A549 (cell line): ENCODE data around the gene PPP4R1. TPM values are rescaled to one million over a fixed set of nuclear protein-coding genes. Genes with fewer than 3 reads are reported as not detected.

Experiments used
- ATAC-seq, 2 experiments: fragments of 200-7000 bp in 1 of 2; fragments of >200 bp in 1 of 2; cut with Nextera tagmentation in 1 of 2; cut with Tn5 transposase in 1 of 2; 3 replicates each; pipeline versions ENCODE4 v1.8.0 to v1.9.1; 2018 to 2020; ENCODE audit warnings: mild to moderate bottlenecking in 1 of 2, moderate library complexity in 1 of 2
- CTCF ChIA-PET: fragments of 300-600 bp; sonication (Branson Sonifier 250); formaldehyde crosslinking; extraction: SDS; loops from one replicate; lab custom pipeline; 2021; ENCODE audit warnings: antibody characterized with exemption, inconsistent platforms; lab: Yijun Ruan, JAX
- POLR2A ChIA-PET: fragments of 350-600 bp; formaldehyde crosslinking; extraction: SDS; loops from one replicate; lab custom pipeline; 2021; ENCODE audit warnings: antibody characterized with exemption, inconsistent platforms; lab: Yijun Ruan, JAX
- DNase-seq, 2 experiments: peaks; one replicate each; pipeline versions ENCODE4 v3.0.0 to v3.0.0-alpha.2; 2011 to 2016; ENCODE audit warnings: low read depth in 1 of 2, low spot score in 1 of 2
- FAIRE-seq: peaks from 2 replicates; lab custom pipeline; 2011; peaks lifted over from hg19 to GRCh38; lab: Jason Lieb, UNC
- H3K27ac ChIP-seq, 2 experiments: fragments of >200 bp; sonication (Bioruptor Twin); formaldehyde crosslinking; 3 replicates each; pipeline ENCODE4 v1.5.1; 2016 to 2017
- H3K4me1 ChIP-seq: fragments of >200 bp; sonication (Bioruptor Twin); formaldehyde crosslinking; 3 replicates; pipeline ENCODE4 v1.6.1; 2016
- H3K4me2 ChIP-seq: fragments of >200 bp; sonication (Bioruptor Twin); formaldehyde crosslinking; 3 replicates; pipeline ENCODE4 v1.6.1; 2016
- H3K4me3 ChIP-seq: fragments of >200 bp; sonication (Bioruptor Twin); formaldehyde crosslinking; 3 replicates; pipeline ENCODE4 v1.5.1; 2016
- H3K9me3 ChIP-seq: fragments of >200 bp; sonication (Bioruptor Twin); formaldehyde crosslinking; 3 replicates; pipeline ENCODE4 v1.6.1; 2016
- BHLHE40 ChIP-seq: IDR thresholded peaks from 2 replicates; pipeline ENCODE4 v1.6.1; 2012; ENCODE audit warnings: low read depth, low read length, inconsistent platforms
- CTCF ChIP-seq: fragments of >200 bp; sonication (Bioruptor Twin); formaldehyde crosslinking; IDR thresholded peaks from 3 replicates; pipeline ENCODE4 v1.5.1; 2016
- EP300 ChIP-seq, 2 experiments: fragments of >200 bp; sonication (Bioruptor Twin); formaldehyde crosslinking; IDR thresholded peaks; 2 replicates in 1 of 2; 3 replicates in 1 of 2; pipeline ENCODE4 v1.6.1; 2016 to 2017
- FOSL2 ChIP-seq, 2 experiments: fragments of 450-650 bp in 1 of 2; fragments of >200 bp in 1 of 2; sonication (Bioruptor Twin) in 1 of 2; formaldehyde crosslinking; IDR thresholded peaks; 2 replicates each; pipeline versions ENCODE4 v1.5.0 to v1.6.1; 2016 to 2020; ENCODE audit warnings: mild to moderate bottlenecking in 1 of 2, moderate library complexity in 1 of 2
- FOXS1 ChIP-seq: fragments of 250-450 bp; sonication (Bioruptor Pico); IDR thresholded peaks from 2 replicates; pipeline ENCODE4 v1.5.0; 2020; ENCODE audit warnings: mild to moderate bottlenecking, moderate library complexity
- GATA3 ChIP-seq: IDR thresholded peaks from 2 replicates; pipeline ENCODE4 v1.6.1; 2012; ENCODE audit warnings: borderline replicate concordance
- HOXB13 ChIP-seq: fragments of 250-450 bp; sonication (Bioruptor Pico); IDR thresholded peaks from 2 replicates; pipeline ENCODE4 v1.5.0; 2020; ENCODE audit warnings: low read depth, mild to moderate bottlenecking, moderate library complexity
- HOXB5 ChIP-seq: fragments of 250-450 bp; sonication (Bioruptor Pico); IDR thresholded peaks from 2 replicates; pipeline ENCODE4 v1.5.0; 2020; ENCODE audit warnings: mild to moderate bottlenecking, moderate library complexity
- JUN ChIP-seq, 2 experiments: fragments of >200 bp; sonication (Bioruptor Twin); formaldehyde crosslinking; IDR thresholded peaks; 2 replicates in 1 of 2; 3 replicates in 1 of 2; pipeline ENCODE4 v1.6.1; 2016 to 2017
- JUNB ChIP-seq: fragments of >200 bp; sonication (Bioruptor Twin); formaldehyde crosslinking; IDR thresholded peaks from 2 replicates; pipeline ENCODE4 v1.6.1; 2016
- KDM5A ChIP-seq: fragments of 200-600 bp; sonication (generic); IDR thresholded peaks from 2 replicates; pipeline ENCODE4 v1.6.1; 2016; ENCODE audit warnings: antibody characterized with exemption, mild to moderate bottlenecking
- MAFK ChIP-seq: fragments of 450-650 bp; IDR thresholded peaks from 2 replicates; pipeline ENCODE4 v1.6.1; 2014; ENCODE audit not compliant: partially characterized antibody
- MAX ChIP-seq: IDR thresholded peaks from 2 replicates; pipeline ENCODE4 v1.6.1; 2012
- NFE2L2 ChIP-seq: fragments of 150-350 bp; conservative IDR thresholded peaks from 2 replicates; pipeline ENCODE4 v1.6.1; 2014; ENCODE audit warnings: low read length
- NPAS2 ChIP-seq: fragments of 250-450 bp; sonication (Bioruptor Pico); IDR thresholded peaks from 2 replicates; pipeline ENCODE4 v1.8.0; 2022; ENCODE audit warnings: mild to moderate bottlenecking, moderate library complexity, borderline replicate concordance
- NR3C1 ChIP-seq: fragments of >200 bp; sonication (Bioruptor Twin); formaldehyde crosslinking; IDR thresholded peaks from 3 replicates; pipeline ENCODE4 v1.6.1; 2017
- PBX3 ChIP-seq: IDR thresholded peaks from 2 replicates; pipeline ENCODE4 v1.6.1; 2012
- RAD21 ChIP-seq, 2 experiments: fragments of >200 bp in 1 of 2; sonication (Bioruptor Twin) in 1 of 2; formaldehyde crosslinking in 1 of 2; IDR thresholded peaks in 1 of 2; conservative IDR thresholded peaks in 1 of 2; 2 replicates in 1 of 2; 3 replicates in 1 of 2; pipeline ENCODE4 v1.6.1; 2012 to 2018; ENCODE audit warnings: inconsistent platforms in 1 of 2
- RCOR1 ChIP-seq: fragments of 150-350 bp; IDR thresholded peaks from 2 replicates; pipeline ENCODE4 v1.6.1; 2014; ENCODE audit warnings: antibody characterized with exemption, low read length, low read depth
- TFCP2L1 ChIP-seq: fragments of 250-450 bp; sonication (Bioruptor Pico); IDR thresholded peaks from 2 replicates; pipeline ENCODE4 v1.5.0; 2021; ENCODE audit warnings: mild to moderate bottlenecking
- ZFP36 ChIP-seq: fragments of 450-650 bp; IDR thresholded peaks from 2 replicates; pipeline ENCODE4 v1.6.1; 2014; ENCODE audit warnings: borderline replicate concordance; ENCODE audit not compliant: partially characterized antibody
- ZNF302 ChIP-seq: fragments of 250-450 bp; sonication (Bioruptor Pico); IDR thresholded peaks from 2 replicates; pipeline ENCODE4 v1.9.0; 2021; ENCODE audit warnings: inconsistent platforms, mild to moderate bottlenecking, moderate library complexity
- ZSCAN20 ChIP-seq: fragments of 250-450 bp; sonication (Bioruptor Pico); IDR thresholded peaks from 2 replicates; pipeline ENCODE4 v1.8.0; 2022; ENCODE audit warnings: mild to moderate bottlenecking, moderate library complexity
- WGBS: methylation state at CpG from one replicate; pipeline ENCODE4 v1.1.6; 2017; ENCODE audit errors: missing lambda C conversion rate; 5-methylcytosine and 5-hydroxymethylcytosine counted together
- polyA plus RNA-seq, 4 experiments: library from polyadenylated mRNA; depleted of rRNA in 3 of 4; stranded (reverse); fragments of >200 nt; fragmentation: RNase III in 1 of 4; extraction: RNeasy Plus Mini Kit Qiagen cat#74134 plus additional on column Dnase treatment in 1 of 4; gene quantifications; 2 replicates in 3 of 4; 3 replicates in 1 of 4; pipeline ENCODE4 v1.2.3, GENCODE V29; 2011 to 2017
- TF ChIP-seq, protein P1 (sequence below): fragments of 450-650 bp; IDR thresholded peaks from 2 replicates; pipeline ENCODE4 v1.6.1; 2014; ENCODE audit warnings: antibody characterized with exemption
- TF ChIP-seq, protein P2 (sequence below): IDR thresholded peaks from 2 replicates; pipeline ENCODE4 v1.6.1; 2012; ENCODE audit warnings: low read depth, borderline replicate concordance

The PPP4R1 gene
- polyA plus RNA-seq, 2 of the 4 experiments (the other 2 are of a cell fraction): 40.1 to 97.3 TPM

- H3K9me3 ChIP-seq: no peaks in the 10 kb centered on the region
- H3K4me1 ChIP-seq: peaks cover 23% of the 10 kb centered on the region
- peak overlapping the region; percentile 8; the same call in 1 of the 3 replicates for H3K4me3 ChIP-seq
- no peak for FAIRE-seq
- TF ChIP-seq MAX (peak; percentile 58), BHLHE40 (no peak), EP300 (IDR thresholded peaks at IDR 0.05) (0 out of 5 replicates have a peak, but pooled peaks of 1 of the 2 experiments have one; percentile 14), KDM5A (no peak), JUNB (peak; percentile 69), NR3C1 (no peak), RAD21 (conservative IDR thresholded peaks at IDR 0.05 in 1 of 2, IDR thresholded peaks at IDR 0.05 in 1 of 2) (no peak), CTCF (no peak), ZSCAN20 (no peak), NPAS2 (CRISPR knock-in tag) (no peak), FOXS1 (no peak), ZNF302 (CRISPR knock-in tag) (no peak), HOXB13 (CRISPR knock-in tag) (no peak), GATA3 (peak; percentile 82), JUN (IDR thresholded peaks at IDR 0.05) (peak in 1 of 2 experiments; percentile 22; a peak in 1 of 5 replicates), ZFP36 (no peak), HOXB5 (peak; percentile 60; the same call in 1 of the 2 replicates), FOSL2 (IDR thresholded peaks at IDR 0.05) (peak; percentile 41; the same call in 1 of the 2 replicates), FOSL2 (CRISPR knock-in tag; IDR thresholded peaks at IDR 0.05) (peak; percentile 74), RCOR1 (no peak)
- TF ChIP-seq, protein P1, sequence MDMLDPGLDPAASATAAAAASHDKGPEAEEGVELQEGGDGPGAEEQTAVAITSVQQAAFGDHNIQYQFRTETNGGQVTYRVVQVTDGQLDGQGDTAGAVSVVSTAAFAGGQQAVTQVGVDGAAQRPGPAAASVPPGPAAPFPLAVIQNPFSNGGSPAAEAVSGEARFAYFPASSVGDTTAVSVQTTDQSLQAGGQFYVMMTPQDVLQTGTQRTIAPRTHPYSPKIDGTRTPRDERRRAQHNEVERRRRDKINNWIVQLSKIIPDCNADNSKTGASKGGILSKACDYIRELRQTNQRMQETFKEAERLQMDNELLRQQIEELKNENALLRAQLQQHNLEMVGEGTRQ: no peak
- TF ChIP-seq, protein P2, sequence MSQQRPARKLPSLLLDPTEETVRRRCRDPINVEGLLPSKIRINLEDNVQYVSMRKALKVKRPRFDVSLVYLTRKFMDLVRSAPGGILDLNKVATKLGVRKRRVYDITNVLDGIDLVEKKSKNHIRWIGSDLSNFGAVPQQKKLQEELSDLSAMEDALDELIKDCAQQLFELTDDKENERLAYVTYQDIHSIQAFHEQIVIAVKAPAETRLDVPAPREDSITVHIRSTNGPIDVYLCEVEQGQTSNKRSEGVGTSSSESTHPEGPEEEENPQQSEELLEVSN: no peak
- TF ChIP-seq, all 56 proteins: peak for 7
- CTCF ChIA-PET: interaction anchor here (1.5 kb wide), 1 partner anchor 180 kb away, joined by 4 read pairs; the partner anchor contains the start of gene TWSG1
- DNase-seq: peak; percentile 33 to 70
- 4% methylated on average over 6 of the region's 6 CpGs for WGBS
- ATAC-seq: peak; percentile 74 to 95
- POLR2A ChIA-PET: interaction anchor here (1.6 kb wide), 1 partner anchor 180 kb away, joined by 4 read pairs; the partner anchor contains the start of gene TWSG1
- H3K4me2 ChIP-seq: peak overlapping the region; percentile 77
- H3K27ac ChIP-seq: peak overlapping the region; percentile 61 to 79
Measured at GRCh38 chr18:9513971-9514512, 100.3 kb downstream of the PPP4R1 start.

DNA sequence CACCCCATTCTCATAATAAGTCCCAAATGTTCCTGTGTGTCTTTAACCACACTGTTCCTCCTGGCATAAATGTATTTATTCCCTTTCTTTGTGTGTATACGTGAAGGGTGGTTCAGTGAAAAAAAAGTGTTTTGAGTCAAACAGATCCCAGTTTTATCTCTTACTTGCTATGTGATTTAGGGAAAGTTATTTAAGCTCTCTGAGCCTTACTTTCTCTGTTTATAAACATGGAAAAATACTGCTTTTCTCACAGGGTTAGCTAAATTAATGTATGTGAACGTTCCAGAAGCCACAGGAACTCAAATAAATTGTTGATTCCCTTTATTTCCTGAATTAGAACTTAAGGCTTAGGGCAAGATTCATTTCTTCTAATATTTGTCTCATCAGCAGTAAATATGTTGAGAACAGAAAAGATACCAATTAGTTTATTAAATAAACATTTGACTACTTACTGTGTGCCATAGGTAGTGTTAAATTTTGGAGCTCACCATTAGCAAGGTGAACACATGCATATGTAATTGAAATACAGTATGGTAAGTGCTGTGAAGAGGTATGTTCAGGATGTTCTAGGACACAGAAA lies 105.8 kb downstream of the PPP4R1 start:
- WGBS: 90% methylated on average over 2 of the region's 2 CpGs
- TF ChIP-seq TFCP2L1 (CRISPR knock-in tag) (no peak), PBX3 (no peak), KDM5A (no peak), MAFK (peak; percentile 78), NFE2L2 (no peak)
- peaks cover 8% of the 10 kb centered on the region for H3K4me1 ChIP-seq
- no peak for ATAC-seq
- FAIRE-seq: no peak
- H3K4me2 ChIP-seq: no peak overlapping the region
- DNase-seq: no peak
- no peak overlapping the region for H3K4me3 ChIP-seq
- no peak overlapping the region for H3K27ac ChIP-seq
- H3K9me3 ChIP-seq: no peaks in the 10 kb centered on the region
- ChIA-PET POLR2A (no interaction called here), CTCF (no interaction called here)
